Measurements from ENCODE around the gene CD302. TPM values are rescaled to one million over a fixed set of nuclear protein-coding genes. Genes with fewer than 3 reads are reported as not detected.
"Not testable (repeated sequence)": the region's sequence is repeated elsewhere in the genome, so short reads cannot be mapped to it uniquely, and the experiment has no call there.

Gene CD302
- total RNA-seq, 1 experiment from 2014 or later = 16.4 TPM

DNA sequence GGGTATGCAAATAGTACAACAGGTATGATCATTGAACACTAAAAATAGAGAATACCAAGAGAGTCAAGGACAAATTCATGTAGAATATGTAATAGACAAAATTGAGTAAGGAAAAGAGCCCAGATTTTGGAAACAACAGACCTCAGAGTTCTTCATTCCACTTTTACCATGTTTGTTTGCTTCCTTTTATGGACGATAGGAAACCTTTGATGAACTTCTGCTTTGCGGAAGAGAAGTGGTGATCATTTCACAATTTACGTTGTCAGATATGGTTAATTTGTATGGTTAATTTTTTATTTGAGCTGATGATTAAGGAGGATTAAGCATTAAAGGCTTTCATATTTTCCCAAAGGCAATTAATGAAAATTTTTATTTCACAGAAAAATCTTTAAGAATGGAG, 69.4 kb downstream of the CD302 start:
- Histone ChIP-seq H3K4me3 (no peak overlapping the region), H3K4me1 (replicated peaks) (0 out of 2 replicates have a peak, but pooled peaks cover 4% of the 10 kb centered on the region), H3K36me3 (peaks cover 88% of the 10 kb centered on the region), H3K9me3 (replicated peaks) (no peaks in the 10 kb centered on the region), H3K27me3 (replicated peaks) (no peaks in the 10 kb centered on the region), H3K27ac (no peak overlapping the region)
- no peak for DNase-seq (ENCODE audit: low read depth in 1 of 2, low spot score in 2 of 2)

DNA sequence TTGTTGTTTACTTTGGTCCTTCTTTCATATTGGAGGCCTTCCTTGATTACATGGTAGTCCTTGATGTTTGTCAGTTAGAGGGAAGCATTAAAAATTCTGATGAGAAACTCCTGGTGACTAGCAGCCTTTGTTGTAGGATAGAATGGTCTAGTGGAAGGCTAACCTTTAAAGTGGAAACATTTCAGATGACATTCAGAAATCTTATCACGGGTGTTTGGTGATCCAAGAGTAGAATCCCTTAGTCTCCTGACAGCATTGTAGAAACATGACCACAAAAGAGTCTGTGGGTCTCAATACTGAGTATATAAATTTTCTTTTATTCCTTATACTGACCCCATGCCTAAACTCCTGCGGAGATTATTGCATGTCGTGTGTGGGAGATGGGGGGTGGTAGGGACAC, 72.3 kb downstream of the CD302 start:
- peaks cover 97% of the 10 kb centered on the region for H3K36me3 ChIP-seq
- no peak for DNase-seq (ENCODE audit: low read depth in 1 of 2, low spot score in 2 of 2)
- 0 out of 2 replicates have a peak, but pooled peaks cover 9% of the 10 kb centered on the region for H3K4me1 ChIP-seq (replicated peaks)
- H3K27ac ChIP-seq = no peak overlapping the region
- no peaks in the 10 kb centered on the region for H3K27me3 ChIP-seq (replicated peaks)
- H3K4me3 ChIP-seq = no peak overlapping the region
- H3K9me3 ChIP-seq (replicated peaks) = no peaks in the 10 kb centered on the region

DNA sequence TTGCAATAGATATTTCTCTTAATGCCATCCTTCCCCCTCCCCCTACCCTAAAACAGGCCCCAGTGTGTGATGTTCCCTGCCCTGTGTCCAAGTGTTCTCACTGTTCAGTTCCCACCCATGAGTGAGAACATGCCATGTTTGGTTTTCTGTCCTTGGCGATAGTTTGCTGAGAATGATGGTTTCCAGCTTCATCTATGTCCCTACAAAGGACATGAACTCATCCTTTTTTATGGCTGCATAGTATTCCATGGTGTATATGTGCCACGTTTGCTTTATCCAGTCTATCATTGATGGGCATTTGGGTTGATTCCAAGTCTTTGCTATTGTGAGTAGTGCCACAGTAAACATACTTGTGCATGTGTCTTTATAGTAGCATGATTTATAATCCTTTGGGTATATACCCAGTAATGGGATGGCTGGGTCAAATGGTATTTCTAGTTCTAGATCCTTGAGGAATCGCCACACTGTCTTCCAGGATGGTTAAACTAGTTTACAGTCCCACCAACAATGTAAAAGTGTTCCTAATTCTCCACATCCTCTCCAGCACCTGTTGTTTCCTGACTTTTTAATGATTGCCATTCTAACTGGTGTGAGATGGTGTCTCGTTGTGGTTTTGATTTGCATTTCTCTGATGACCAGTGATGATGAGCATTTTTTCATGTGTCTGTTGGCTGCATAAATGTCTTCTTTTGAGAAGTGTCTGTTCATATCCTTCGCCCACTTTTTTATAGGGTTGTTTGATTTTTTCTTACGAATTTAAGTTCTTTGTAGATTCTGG, 73.0 kb downstream of the CD302 start:
- not testable (repeated sequence) for H3K4me1 ChIP-seq (replicated peaks); H3K27me3 ChIP-seq (replicated peaks); DNase-seq (ENCODE audit: low read depth in 1 of 2, low spot score in 2 of 2); H3K9me3 ChIP-seq (replicated peaks); H3K27ac ChIP-seq; H3K4me3 ChIP-seq
- peaks cover 97% of the 10 kb centered on the region for H3K36me3 ChIP-seq

DNA sequence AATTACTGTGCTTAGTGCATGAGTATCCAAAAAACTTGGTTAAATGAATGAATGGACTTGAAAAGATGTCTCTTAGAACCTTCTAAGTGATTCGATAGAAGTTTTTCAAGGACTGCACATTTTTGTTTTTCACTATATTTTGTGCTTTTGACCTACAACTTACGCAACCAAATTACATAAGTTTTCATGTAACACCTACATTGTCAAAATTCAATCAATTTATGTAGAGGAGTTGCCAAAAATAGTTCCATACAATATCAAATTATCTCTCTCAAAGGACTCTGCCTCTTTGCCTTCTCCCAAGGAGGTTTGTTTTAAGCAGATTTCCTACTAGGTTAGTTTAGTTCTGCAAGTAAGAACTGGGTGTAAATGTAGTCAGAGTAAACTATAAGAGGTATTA, 75.4 kb downstream of the CD302 start:
- H3K4me1 ChIP-seq (replicated peaks) = 0 out of 2 replicates have a peak, but pooled peaks cover 9% of the 10 kb centered on the region
- H3K27me3 ChIP-seq (replicated peaks) = no peaks in the 10 kb centered on the region
- H3K36me3 ChIP-seq = peaks cover 98% of the 10 kb centered on the region
- no peak for DNase-seq (ENCODE audit: low read depth in 1 of 2, low spot score in 2 of 2)
- H3K4me3 ChIP-seq = no peak overlapping the region
- no peak overlapping the region for H3K27ac ChIP-seq
- no peaks in the 10 kb centered on the region for H3K9me3 ChIP-seq (replicated peaks)

DNA sequence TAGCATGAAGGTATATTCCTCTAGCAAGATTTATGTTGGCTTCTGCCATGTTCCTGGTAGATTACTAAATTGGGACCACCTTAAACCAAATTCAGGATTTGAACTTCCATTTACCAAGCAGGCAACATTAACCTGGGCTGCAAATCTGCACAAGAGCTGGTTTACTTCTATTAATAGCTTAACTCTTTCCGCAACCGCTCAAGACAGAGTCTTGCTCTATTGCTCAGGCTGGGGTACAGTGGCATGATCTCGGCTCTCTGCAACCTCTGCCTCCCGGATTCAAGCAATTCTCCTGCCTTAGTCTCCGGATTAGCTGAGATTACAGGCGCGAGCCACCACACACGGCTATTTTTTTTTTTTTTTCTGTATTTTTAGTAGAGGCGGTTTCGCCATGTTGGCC, 77.3 kb downstream of the CD302 start:
- Histone ChIP-seq H3K27me3 (replicated peaks) (no peaks in the 10 kb centered on the region), H3K27ac (no peak overlapping the region), H3K36me3 (peaks cover 97% of the 10 kb centered on the region), H3K4me1 (replicated peaks) (0 out of 2 replicates have a peak, but pooled peaks cover 9% of the 10 kb centered on the region), H3K4me3 (no peak overlapping the region), H3K9me3 (replicated peaks) (no peaks in the 10 kb centered on the region)
- DNase-seq (ENCODE audit: low read depth in 1 of 2, low spot score in 2 of 2) = no peak

Other genes with a start within 250 kb of the CD302 start
- 15.0 and 20.5 TPM in 2 replicates for gene BAZ2B, start 181.7 kb downstream of the CD302 start, total RNA-seq (2014; rRNA removed; shearing (Covaris generic))
- gene MARCHF7, start 85.7 kb downstream of the CD302 start, total RNA-seq (2014; rRNA removed; shearing (Covaris generic)) = 129 and 225 TPM in 2 replicates
- not detected in 2 replicates for gene LY75, start 106.5 kb upstream of the CD302 start, total RNA-seq (2014; rRNA removed; shearing (Covaris generic))

Data from SJSA1 (cell line).